K562 (cell line): ENCODE data around the gene ZNF775. TPM values are rescaled to one million over a fixed set of nuclear protein-coding genes. Genes with fewer than 3 reads are reported as not detected.

ENCODE experiments used
- CAMTA2 ChIP-seq: fragments of 250-450 bp; sonication (Bioruptor Pico); conservative IDR thresholded peaks from 2 replicates; pipeline ENCODE4 v1.5.1; 2022
- CBFA2T2 ChIP-seq: fragments of 450-650 bp; conservative IDR thresholded peaks from 2 replicates; pipeline ENCODE4 v1.6.1; 2017; ENCODE audit warnings: mild to moderate bottlenecking
- CBX3 ChIP-seq, 2 experiments: IDR thresholded peaks; 1 replicate in 1 of 2; 2 replicates in 1 of 2; pipeline ENCODE4 v1.6.1; 2012; ENCODE audit warnings: inconsistent platforms in 2 of 2, low read length in 2 of 2, borderline replicate concordance in 1 of 2, control low read depth in 1 of 2
- CC2D1A ChIP-seq: fragments of 450-650 bp; IDR thresholded peaks from 2 replicates; pipeline ENCODE4 v1.6.1; 2017; ENCODE audit warnings: mild to moderate bottlenecking
- CSDE1 ChIP-seq, 2 experiments: fragments of 450-650 bp; IDR thresholded peaks; 2 replicates each; pipeline ENCODE4 v1.6.1; 2016; ENCODE audit warnings: mild to moderate bottlenecking in 1 of 2
- EHMT2 ChIP-seq: fragments of 450-650 bp; IDR thresholded peaks from 2 replicates; pipeline ENCODE4 v1.6.1; 2018; ENCODE audit warnings: antibody characterized with exemption
- MTA3 ChIP-seq: fragments of 450-650 bp; formaldehyde crosslinking; IDR thresholded peaks from 2 replicates; pipeline ENCODE4 v1.6.1; 2017; ENCODE audit warnings: mild to moderate bottlenecking, borderline replicate concordance
- NFRKB ChIP-seq: fragments of 450-650 bp; IDR thresholded peaks from 2 replicates; pipeline ENCODE4 v1.6.1; 2016; ENCODE audit warnings: low read depth
- RB1 ChIP-seq: fragments of 450-650 bp; IDR thresholded peaks from 2 replicates; pipeline ENCODE4 v1.6.1; 2017; ENCODE audit warnings: low read depth, mild to moderate bottlenecking
- SP2 ChIP-seq: IDR thresholded peaks from 2 replicates; pipeline ENCODE4 v1.6.1; 2011; ENCODE audit warnings: mild to moderate bottlenecking, low read depth, low read length, moderate library complexity; ENCODE audit not compliant: poor library complexity, severe bottlenecking; ENCODE audit errors: extremely low read depth
- TAF1 ChIP-seq: IDR thresholded peaks from 2 replicates; pipeline ENCODE4 v1.6.1; 2011; ENCODE audit warnings: mild to moderate bottlenecking, low read length, moderate library complexity; ENCODE audit not compliant: insufficient read depth, control insufficient read depth, severe bottlenecking; ENCODE audit errors: extremely low read depth
- TFE3 ChIP-seq: fragments of 450-650 bp; formaldehyde crosslinking; IDR thresholded peaks from 2 replicates; pipeline ENCODE4 v1.4.0; 2020; ENCODE audit warnings: mild to moderate bottlenecking, mixed read lengths
- ZFX ChIP-seq: sonication (generic); formaldehyde crosslinking; IDR thresholded peaks from 2 replicates; pipeline ENCODE4 v1.8.0; 2022; ENCODE audit warnings: mild to moderate bottlenecking, missing genetic modification reagents, moderate library complexity
- ZNF212 ChIP-seq: fragments of 450-650 bp; formaldehyde crosslinking; IDR thresholded peaks from 2 replicates; pipeline ENCODE4 v1.4.0; 2020; ENCODE audit warnings: mild to moderate bottlenecking
- polyA plus RNA-seq, 8 experiments: library from polyadenylated mRNA; depleted of rRNA in 4 of 8; stranded (reverse) in 5 of 8; unstranded in 3 of 8; fragments of >200 nt; fragmentation: Nextera tagmentation in 2 of 8; fragmentation: Illumina TruSeq in 1 of 8; extraction: Ambion mirVana in 2 of 8; extraction: Trizol in 1 of 8; gene quantifications; 2 replicates each; pipeline versions ENCODE4 v1.2.1 to v1.2.3, GENCODE V29; 2011 to 2014; ENCODE audit warnings: inconsistent platforms in 1 of 8, missing spikeins in 1 of 8
- total RNA-seq, 7 experiments: library from RNA; depleted of rRNA in 6 of 7; stranded (reverse); fragments of >200 nt in 6 of 7; fragmentation: Illumina TruSeq in 2 of 7; extraction: Trizol in 2 of 7; gene quantifications; 2 replicates each; pipeline versions ENCODE4 v1.2.1 to v1.2.3, GENCODE V29; 2011 to 2021; ENCODE audit warnings: low replicate concordance in 1 of 7
- TF ChIP-seq, protein P1 (sequence below): IDR thresholded peaks from 3 replicates; pipeline ENCODE4 v1.6.1; 2011; ENCODE audit warnings: borderline replicate concordance, mild to moderate bottlenecking, moderate library complexity; ENCODE audit not compliant: insufficient read length; ENCODE audit errors: extremely low read depth
- TF ChIP-seq, protein P2 (sequence below), 2 experiments: fragments of 250-450 bp in 1 of 2; fragments of 450-650 bp in 1 of 2; sonication (Bioruptor Pico) in 1 of 2; IDR thresholded peaks; 2 replicates each; pipeline versions ENCODE4 v1.6.1 to v1.8.0; 2016 to 2021; ENCODE audit warnings: mild to moderate bottlenecking in 2 of 2, moderate library complexity in 2 of 2, missing compliant biosample characterization in 1 of 2, missing genetic modification characterization in 1 of 2
- TF ChIP-seq, protein P3 (sequence below): fragments of 450-650 bp; formaldehyde crosslinking; IDR thresholded peaks from 2 replicates; pipeline ENCODE4 v1.4.0; 2022; ENCODE audit warnings: missing genetic modification characterization
- TF ChIP-seq, protein P4 (sequence below): fragments of 150-350 bp; conservative IDR thresholded peaks from 2 replicates; pipeline ENCODE4 v1.6.1; 2014; ENCODE audit warnings: low read length

Gene ZNF775
- total and polyA plus RNA-seq, 9 of the 15 experiments (the other 6 are each of a cell fraction or from before 2014, with no cell fraction given), result 0.04 to 18.7 (median 4.9) TPM

DNA sequence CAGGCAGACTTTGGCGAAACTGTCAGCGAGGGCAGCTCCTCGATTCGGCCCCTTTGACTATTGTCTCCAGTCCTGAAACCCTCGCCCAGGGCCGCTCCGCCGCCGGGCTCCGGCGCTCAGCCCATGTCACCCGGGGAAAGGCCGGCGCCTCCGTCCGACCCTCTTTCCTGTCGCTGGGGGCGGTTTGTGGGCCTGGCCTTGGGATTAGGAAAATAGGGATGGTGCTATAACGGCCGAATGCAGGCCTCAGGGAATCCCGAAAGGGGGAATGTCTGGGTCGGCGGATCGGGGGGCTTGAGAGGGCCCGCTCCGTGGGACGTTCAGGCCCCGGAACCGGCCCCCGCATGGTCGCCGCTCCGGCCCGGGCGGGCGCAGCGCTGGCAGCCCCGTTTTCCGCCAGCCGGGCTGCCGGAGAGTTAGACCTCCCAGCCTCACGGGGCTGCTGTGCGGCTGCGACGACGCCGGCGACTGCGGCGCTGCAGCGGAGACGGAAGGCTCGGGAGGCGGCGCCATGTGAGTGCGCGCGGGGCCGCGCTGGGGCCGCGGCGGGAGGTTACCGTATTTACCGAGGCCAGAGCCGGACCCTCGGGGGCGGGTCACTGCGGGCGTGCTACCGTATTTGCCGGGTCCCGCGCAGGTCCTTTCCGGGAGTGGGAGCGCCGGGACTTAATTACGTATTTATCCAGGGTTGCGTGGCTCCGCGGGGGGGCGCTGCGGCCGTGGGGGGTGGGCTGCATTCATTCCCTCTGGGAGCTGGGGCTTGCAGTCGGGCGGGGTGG lies 25.9 kb downstream of the ZNF775 start (continued):
- TF ChIP-seq, protein P1, sequence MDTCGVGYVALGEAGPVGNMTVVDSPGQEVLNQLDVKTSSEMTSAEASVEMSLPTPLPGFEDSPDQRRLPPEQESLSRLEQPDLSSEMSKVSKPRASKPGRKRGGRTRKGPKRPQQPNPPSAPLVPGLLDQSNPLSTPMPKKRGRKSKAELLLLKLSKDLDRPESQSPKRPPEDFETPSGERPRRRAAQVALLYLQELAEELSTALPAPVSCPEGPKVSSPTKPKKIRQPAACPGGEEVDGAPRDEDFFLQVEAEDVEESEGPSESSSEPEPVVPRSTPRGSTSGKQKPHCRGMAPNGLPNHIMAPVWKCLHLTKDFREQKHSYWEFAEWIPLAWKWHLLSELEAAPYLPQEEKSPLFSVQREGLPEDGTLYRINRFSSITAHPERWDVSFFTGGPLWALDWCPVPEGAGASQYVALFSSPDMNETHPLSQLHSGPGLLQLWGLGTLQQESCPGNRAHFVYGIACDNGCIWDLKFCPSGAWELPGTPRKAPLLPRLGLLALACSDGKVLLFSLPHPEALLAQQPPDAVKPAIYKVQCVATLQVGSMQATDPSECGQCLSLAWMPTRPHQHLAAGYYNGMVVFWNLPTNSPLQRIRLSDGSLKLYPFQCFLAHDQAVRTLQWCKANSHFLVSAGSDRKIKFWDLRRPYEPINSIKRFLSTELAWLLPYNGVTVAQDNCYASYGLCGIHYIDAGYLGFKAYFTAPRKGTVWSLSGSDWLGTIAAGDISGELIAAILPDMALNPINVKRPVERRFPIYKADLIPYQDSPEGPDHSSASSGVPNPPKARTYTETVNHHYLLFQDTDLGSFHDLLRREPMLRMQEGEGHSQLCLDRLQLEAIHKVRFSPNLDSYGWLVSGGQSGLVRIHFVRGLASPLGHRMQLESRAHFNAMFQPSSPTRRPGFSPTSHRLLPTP, result no peak
- TF ChIP-seq SP2 (peak; percentile 72), ZNF212 (CRISPR knock-in tag) (no peak), CBFA2T2 (peak; percentile 6; the same call in 1 of the 2 replicates), CBX3 (IDR thresholded peaks at IDR 0.05; ENCODE audit: borderline replicate concordance in 1 of 2, low read length in 2 of 2) (peak in 1 of 2 experiments; percentile 87; a peak in 2 of 3 replicates), CC2D1A (no peak), EHMT2 (no peak), ZFX (CRISPR knock-in tag) (peak; percentile 98), MTA3 (peak; percentile 91), NFRKB (peak; percentile 68; the same call in 1 of the 2 replicates), TFE3 (CRISPR knock-in tag) (no peak), TAF1 (peak; percentile 95), CAMTA2 (peak; percentile 89; the same call in 1 of the 2 replicates), RB1 (peak; percentile 100), CSDE1 (IDR thresholded peaks at IDR 0.05) (no peak; a peak in 1 of 4 replicates)
- TF ChIP-seq, protein P2, sequence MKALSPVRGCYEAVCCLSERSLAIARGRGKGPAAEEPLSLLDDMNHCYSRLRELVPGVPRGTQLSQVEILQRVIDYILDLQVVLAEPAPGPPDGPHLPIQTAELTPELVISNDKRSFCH (CRISPR knock-in tag; IDR thresholded peaks at IDR 0.05), result no peak
- TF ChIP-seq, protein P2 (tag; IDR thresholded peaks at IDR 0.05), result peak; percentile 93
- TF ChIP-seq, protein P3, sequence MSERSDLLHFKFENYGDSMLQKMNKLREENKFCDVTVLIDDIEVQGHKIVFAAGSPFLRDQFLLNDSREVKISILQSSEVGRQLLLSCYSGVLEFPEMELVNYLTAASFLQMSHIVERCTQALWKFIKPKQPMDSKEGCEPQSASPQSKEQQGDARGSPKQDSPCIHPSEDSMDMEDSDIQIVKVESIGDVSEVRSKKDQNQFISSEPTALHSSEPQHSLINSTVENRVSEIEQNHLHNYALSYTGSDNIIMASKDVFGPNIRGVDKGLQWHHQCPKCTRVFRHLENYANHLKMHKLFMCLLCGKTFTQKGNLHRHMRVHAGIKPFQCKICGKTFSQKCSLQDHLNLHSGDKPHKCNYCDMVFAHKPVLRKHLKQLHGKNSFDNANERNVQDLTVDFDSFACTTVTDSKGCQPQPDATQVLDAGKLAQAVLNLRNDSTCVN (CRISPR knock-in tag), result no peak
- TF ChIP-seq, protein P4, sequence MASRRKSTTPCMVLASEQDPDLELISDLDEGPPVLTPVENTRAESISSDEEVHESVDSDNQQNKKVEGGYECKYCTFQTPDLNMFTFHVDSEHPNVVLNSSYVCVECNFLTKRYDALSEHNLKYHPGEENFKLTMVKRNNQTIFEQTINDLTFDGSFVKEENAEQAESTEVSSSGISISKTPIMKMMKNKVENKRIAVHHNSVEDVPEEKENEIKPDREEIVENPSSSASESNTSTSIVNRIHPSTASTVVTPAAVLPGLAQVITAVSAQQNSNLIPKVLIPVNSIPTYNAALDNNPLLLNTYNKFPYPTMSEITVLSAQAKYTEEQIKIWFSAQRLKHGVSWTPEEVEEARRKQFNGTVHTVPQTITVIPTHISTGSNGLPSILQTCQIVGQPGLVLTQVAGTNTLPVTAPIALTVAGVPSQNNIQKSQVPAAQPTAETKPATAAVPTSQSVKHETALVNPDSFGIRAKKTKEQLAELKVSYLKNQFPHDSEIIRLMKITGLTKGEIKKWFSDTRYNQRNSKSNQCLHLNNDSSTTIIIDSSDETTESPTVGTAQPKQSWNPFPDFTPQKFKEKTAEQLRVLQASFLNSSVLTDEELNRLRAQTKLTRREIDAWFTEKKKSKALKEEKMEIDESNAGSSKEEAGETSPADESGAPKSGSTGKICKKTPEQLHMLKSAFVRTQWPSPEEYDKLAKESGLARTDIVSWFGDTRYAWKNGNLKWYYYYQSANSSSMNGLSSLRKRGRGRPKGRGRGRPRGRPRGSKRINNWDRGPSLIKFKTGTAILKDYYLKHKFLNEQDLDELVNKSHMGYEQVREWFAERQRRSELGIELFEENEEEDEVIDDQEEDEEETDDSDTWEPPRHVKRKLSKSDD, result peak; percentile 55; the same call in 1 of the 2 replicates
